ENCODE measurements around the gene MGAT4B.

GRCh38 chr5:179779826-179780225 is 26.8 kb downstream of the MGAT4B start:
- TF ChIP-seq CTCF (conservative IDR thresholded peaks at IDR 0.05; ENCODE audit: low read depth, low read length), result no peak
- no peak for TF ChIP-seq POLR2A (IDR thresholded peaks at IDR 0.05; ENCODE audit: low read depth, low read length)
- TF ChIP-seq MAZ (IDR thresholded peaks at IDR 0.05; ENCODE audit: borderline replicate concordance, low read depth, low read length), result no peak

Measured in IMR-90 (cell line).